Endothelial cell of umbilical vein (primary cell): ENCODE measurements around the gene NRAS. TPM values are rescaled to one million over a fixed set of nuclear protein-coding genes. Genes with fewer than 3 reads are reported as not detected.

Source experiments
- BruUV-seq: library from RNA; stranded (reverse); fragments of 400-500 nt; replicated peaks from 2 replicates; lab custom pipeline; 2021; lab: Mats Ljungman, UMichigan
- CTCF ChIA-PET: fragments of 300-600, 350-600 bp; sonication (Branson Sonifier 250); formaldehyde crosslinking; loops from one replicate; lab custom pipeline; 2021; ENCODE audit warnings: antibody characterized with exemption, inconsistent platforms; lab: Charles Lee
- POLR2A ChIA-PET: fragments of 300-600, 350-600 bp; sonication (Branson Sonifier 250); formaldehyde crosslinking; loops from one replicate; lab custom pipeline; 2021; ENCODE audit warnings: antibody characterized with exemption, inconsistent platforms; lab: Charles Lee
- DNase-seq: peaks from one replicate; pipeline ENCODE4 v3.0.0-alpha.2; 2011; ENCODE audit warnings: low read depth, low spot score
- FAIRE-seq: peaks from 2 replicates; lab custom pipeline; 2011; peaks lifted over from hg19 to GRCh38; lab: Jason Lieb, UNC
- H2AFZ ChIP-seq: 2 replicates; pipeline ENCODE4 v1.6.0; 2012; ENCODE audit warnings: low read depth, low read length, control low read depth, inconsistent platforms
- H3K27ac ChIP-seq: 2 replicates; pipeline ENCODE4 v1.5.1; 2011; ENCODE audit warnings: low read depth, mild to moderate bottlenecking, control low read depth, low read length, moderate library complexity; ENCODE audit not compliant: insufficient read depth
- H3K27me3 ChIP-seq, 2 experiments: 2 replicates each; pipeline versions ENCODE4 v1.6.0 to v1.6.1; 2011; ENCODE audit warnings: low read length in 2 of 2, mixed read lengths in 1 of 2; ENCODE audit not compliant: control insufficient read depth in 2 of 2, insufficient read depth in 2 of 2
- H3K36me3 ChIP-seq, 2 experiments: 2 replicates in 1 of 2; 3 replicates in 1 of 2; pipeline ENCODE4 v1.5.1; 2011; ENCODE audit warnings: low read length in 2 of 2, mild to moderate bottlenecking in 1 of 2, moderate library complexity in 1 of 2; ENCODE audit not compliant: control insufficient read depth in 2 of 2, insufficient read depth in 2 of 2; ENCODE audit errors: extremely low read depth in 1 of 2
- H3K4me1 ChIP-seq: 3 replicates; pipeline ENCODE4 v1.5.1; 2011; ENCODE audit warnings: mild to moderate bottlenecking, low read length; ENCODE audit not compliant: control insufficient read depth, insufficient read depth; ENCODE audit errors: extremely low read depth
- H3K4me2 ChIP-seq: 2 replicates; pipeline ENCODE4 v1.6.1; 2011; ENCODE audit warnings: low read length, control low read depth, mixed read lengths; ENCODE audit not compliant: insufficient read depth
- H3K4me3 ChIP-seq, 3 experiments: fragments of 200-600 bp in 1 of 3; sonication (generic), shearing (Covaris generic) in 1 of 3; replicated peaks in 1 of 3; 2 replicates each; pipeline ENCODE4 v1.5.1; 2011 to 2016; ENCODE audit warnings: control low read depth in 3 of 3, low read length in 3 of 3, mild to moderate bottlenecking in 2 of 3, inconsistent platforms in 1 of 3, low read depth in 1 of 3, moderate library complexity in 1 of 3; ENCODE audit not compliant: insufficient read depth in 1 of 3
- H3K79me2 ChIP-seq: 2 replicates; pipeline ENCODE4 v1.6.0; 2012; ENCODE audit warnings: low read length, inconsistent platforms; ENCODE audit not compliant: control insufficient read depth, insufficient read depth
- H3K9ac ChIP-seq: replicated peaks from 2 replicates; pipeline ENCODE3; 2011; ENCODE audit warnings: low read length, control low read depth; ENCODE audit not compliant: insufficient read depth; ENCODE audit errors: extremely low read depth
- H3K9me1 ChIP-seq: replicated peaks from 3 replicates; pipeline ENCODE4 v1.6.0; 2011; ENCODE audit warnings: mild to moderate bottlenecking, low read length; ENCODE audit not compliant: control insufficient read depth, insufficient read depth; ENCODE audit errors: extremely low read depth
- H3K9me3 ChIP-seq: replicated peaks from 2 replicates; pipeline ENCODE4 v1.5.1; 2012; ENCODE audit warnings: low read length, inconsistent platforms; ENCODE audit not compliant: control insufficient read depth, insufficient read depth
- H4K20me1 ChIP-seq: replicated peaks from 2 replicates; pipeline ENCODE3; 2011; ENCODE audit warnings: mild to moderate bottlenecking, low read length; ENCODE audit not compliant: control insufficient read depth, insufficient read depth; ENCODE audit errors: extremely low read depth
- EZH2 ChIP-seq: IDR thresholded peaks from 2 replicates; pipeline ENCODE4 v1.6.1; 2012; ENCODE audit warnings: borderline replicate concordance, low read depth, mild to moderate bottlenecking, moderate library complexity, low read length, inconsistent platforms; ENCODE audit not compliant: severe bottlenecking
- FOS ChIP-seq: IDR thresholded peaks from 2 replicates; pipeline ENCODE4 v1.6.1; 2011; ENCODE audit warnings: mild to moderate bottlenecking, low read length, moderate library complexity, borderline replicate concordance; ENCODE audit not compliant: insufficient read depth
- GATA2 ChIP-seq: IDR thresholded peaks from 2 replicates; pipeline ENCODE4 v1.7.0; 2011; ENCODE audit warnings: low read depth, mild to moderate bottlenecking, moderate library complexity, mixed read lengths, low read length; ENCODE audit not compliant: insufficient read length, insufficient read depth
- JUN ChIP-seq: IDR thresholded peaks from 2 replicates; pipeline ENCODE4 v1.6.1; 2011; ENCODE audit warnings: borderline replicate concordance, low read depth; ENCODE audit not compliant: insufficient read length, insufficient read depth
- MYC ChIP-seq: IDR thresholded peaks from one replicate; pipeline ENCODE4 v1.6.1; 2011; ENCODE audit warnings: mild to moderate bottlenecking, low read depth, low read length
- POLR2A ChIP-seq: IDR thresholded peaks from 2 replicates; pipeline ENCODE4 v1.6.1; 2012; ENCODE audit warnings: low read depth, mild to moderate bottlenecking, control low read depth, low read length
- POLR2AphosphoS5 ChIP-seq: IDR thresholded peaks from 2 replicates; pipeline ENCODE4 v1.6.1; 2012; ENCODE audit warnings: low read depth, mild to moderate bottlenecking, control low read depth, low read length, moderate library complexity; ENCODE audit not compliant: insufficient read depth
- dilution Hi-C: fragments of 300-500 bp; cut with MboI; formaldehyde crosslinking; loops from one replicate; pipeline ENCODE4 v1.15.0; 2019; ENCODE audit warnings: low sequenced_read_pairs; ENCODE audit not compliant: extremely low pct_ligation_motif_present
- intact Hi-C: fragments of 100-400 bp; cut with micrococcal nuclease; formaldehyde crosslinking; loops from one replicate; pipeline ENCODE4 v1.10.0; 2022
- polyA plus RNA-seq, 4 experiments: library from polyadenylated mRNA; depleted of rRNA in 3 of 4; stranded (reverse) in 3 of 4; unstranded in 1 of 4; fragments of >200 nt; gene quantifications; 2 replicates each; pipeline versions ENCODE4 v1.2.1 to v1.2.3, GENCODE V29; 2011 to 2012; ENCODE audit warnings: missing spikeins in 1 of 4
- total RNA-seq: library from RNA; stranded (reverse); gene quantifications from 2 replicates; pipeline ENCODE4 v1.2.3, GENCODE V29; 2021
- TF ChIP-seq, protein P1 (sequence below): IDR thresholded peaks from 2 replicates; pipeline ENCODE4 v1.6.1; 2011; ENCODE audit not compliant: insufficient read depth, insufficient read length
- TF ChIP-seq, protein P2 (sequence below), 2 donors: IDR thresholded peaks; 1 replicate in 1 of 2; 2 replicates in 1 of 2; pipeline ENCODE4 v1.5.1; 2011; ENCODE audit warnings: low read length in 2 of 2, mild to moderate bottlenecking in 2 of 2, moderate library complexity in 2 of 2, control low read depth in 1 of 2, inconsistent platforms in 1 of 2, low read depth in 1 of 2; ENCODE audit not compliant: insufficient read depth in 1 of 2; ENCODE audit errors: extremely low read depth in 1 of 2

Gene NRAS
- total and polyA plus RNA-seq, 2 donors (not counting 3 experiments of a cell fraction or from before 2014, with no cell fraction given), result 29.4 to 76.5 TPM

DNA sequence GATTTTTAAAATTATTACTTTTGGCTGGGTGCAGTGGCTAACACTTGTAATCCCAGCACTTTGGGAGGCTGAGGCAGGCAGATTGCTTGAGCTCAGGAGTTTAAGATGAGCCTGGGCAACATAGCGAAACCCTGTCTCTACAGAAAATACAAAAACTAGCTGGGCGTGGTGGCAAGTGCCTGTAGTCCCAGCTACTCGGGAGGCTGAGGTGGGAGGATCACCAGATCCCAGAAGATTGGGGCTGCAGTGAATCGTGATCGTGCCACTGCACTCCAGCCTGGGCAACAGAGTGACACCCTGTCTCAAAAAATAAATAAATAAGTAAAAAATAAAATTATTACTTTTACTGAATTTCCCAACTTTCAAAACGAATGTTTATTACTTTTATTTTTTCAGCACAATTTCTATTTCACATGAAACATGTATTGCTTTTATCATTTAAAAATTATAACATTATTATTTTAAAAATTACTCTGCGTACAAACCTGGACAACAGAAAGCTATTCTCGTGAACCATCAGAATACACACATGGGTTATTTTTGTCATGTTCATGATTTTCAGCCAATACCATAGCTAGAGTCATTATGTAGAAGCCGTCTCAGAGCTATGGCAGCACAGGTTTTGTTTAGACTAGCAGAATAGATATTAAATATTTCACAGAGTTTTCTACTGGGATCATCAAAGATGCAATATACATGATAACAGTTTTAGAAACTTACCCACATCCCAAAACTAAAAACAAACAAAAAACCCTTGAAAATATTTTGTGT, 21.8 kb downstream of the NRAS start:
- H2AFZ ChIP-seq, result no peak overlapping the region
- FAIRE-seq (no peak), DNase-seq (no peak)
- no peaks in the 10 kb centered on the region for H3K36me3 ChIP-seq
- no peak overlapping the region for H3K27ac ChIP-seq
- no peak overlapping the region for H3K9ac ChIP-seq
- H3K27me3 ChIP-seq, result peaks cover 4 to 10% of the 10 kb centered on the region in 2 experiments
- H3K79me2 ChIP-seq, result no peaks in the 10 kb centered on the region
- H4K20me1 ChIP-seq, result no peaks in the 10 kb centered on the region
- H3K4me3 ChIP-seq, result no peak overlapping the region
- no peaks in the 10 kb centered on the region for H3K9me3 ChIP-seq
- H3K4me1 ChIP-seq, result no peaks in the 10 kb centered on the region
- ChIA-PET CTCF (interaction anchor here (0.8 to 1.9 kb wide), 4 partner anchors 9 to 412 kb away, joined by 3 to 4 read pairs (median 3); no protein-coding TSS in a partner anchor), POLR2A (no interaction called here)
- no TSS peak for BruUV-seq
- no peak overlapping the region for H3K4me2 ChIP-seq
- dilution Hi-C loops, result no loop called here
- TF ChIP-seq POLR2AphosphoS5 (no peak), JUN (no peak), MYC (no peak), FOS (no peak), GATA2 (no peak), POLR2A (no peak), EZH2 (no peak)
- TF ChIP-seq, protein P1, sequence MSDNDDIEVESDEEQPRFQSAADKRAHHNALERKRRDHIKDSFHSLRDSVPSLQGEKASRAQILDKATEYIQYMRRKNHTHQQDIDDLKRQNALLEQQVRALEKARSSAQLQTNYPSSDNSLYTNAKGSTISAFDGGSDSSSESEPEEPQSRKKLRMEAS, result no peak
- TF ChIP-seq, protein P2, sequence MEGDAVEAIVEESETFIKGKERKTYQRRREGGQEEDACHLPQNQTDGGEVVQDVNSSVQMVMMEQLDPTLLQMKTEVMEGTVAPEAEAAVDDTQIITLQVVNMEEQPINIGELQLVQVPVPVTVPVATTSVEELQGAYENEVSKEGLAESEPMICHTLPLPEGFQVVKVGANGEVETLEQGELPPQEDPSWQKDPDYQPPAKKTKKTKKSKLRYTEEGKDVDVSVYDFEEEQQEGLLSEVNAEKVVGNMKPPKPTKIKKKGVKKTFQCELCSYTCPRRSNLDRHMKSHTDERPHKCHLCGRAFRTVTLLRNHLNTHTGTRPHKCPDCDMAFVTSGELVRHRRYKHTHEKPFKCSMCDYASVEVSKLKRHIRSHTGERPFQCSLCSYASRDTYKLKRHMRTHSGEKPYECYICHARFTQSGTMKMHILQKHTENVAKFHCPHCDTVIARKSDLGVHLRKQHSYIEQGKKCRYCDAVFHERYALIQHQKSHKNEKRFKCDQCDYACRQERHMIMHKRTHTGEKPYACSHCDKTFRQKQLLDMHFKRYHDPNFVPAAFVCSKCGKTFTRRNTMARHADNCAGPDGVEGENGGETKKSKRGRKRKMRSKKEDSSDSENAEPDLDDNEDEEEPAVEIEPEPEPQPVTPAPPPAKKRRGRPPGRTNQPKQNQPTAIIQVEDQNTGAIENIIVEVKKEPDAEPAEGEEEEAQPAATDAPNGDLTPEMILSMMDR (IDR thresholded peaks at IDR 0.05; ENCODE audit: extremely low read depth in 1 of 2, insufficient read depth in 1 of 2, low read depth in 1 of 2, low read length in 2 of 2), result no peak
- no peaks in the 10 kb centered on the region for H3K9me1 ChIP-seq
- intact Hi-C loops, result no loop called here
